NCI-H2029 treated with DMSO at 0.1 percent for 48 hours (cell line): ENCODE results near the gene KRTAP12-1.

Experiments
- DNase-seq: peaks from one replicate; lab custom pipeline; 2025; lab: John Stamatoyannopoulos, UW

Gene KRTAP12-1

GRCh38 chr21:44711327-44712202, 29.6 kb upstream of the KRTAP12-1 start, which contains the start of gene TSPEAR:
TSPEAR (minus strand) TSS chr21:44711572; CDS start chr21:44711514, 58 bp downstream.
- peak; percentile 37 for DNase-seq

GRCh38 chr21:44710756-44711326, 28.9 kb upstream of the KRTAP12-1 start:
- DNase-seq, result peak; percentile 77

- no peak for DNase-seq
Measured at GRCh38 chr21:44710294-44710665, 28.3 kb upstream of the KRTAP12-1 start.

- peak; percentile 82 for DNase-seq
Measured at GRCh38 chr21:44709426-44710293, 27.7 kb upstream of the KRTAP12-1 start.

- DNase-seq, result no peak
Measured at GRCh38 chr21:44708866-44709425, 27.0 kb upstream of the KRTAP12-1 start.

GRCh38 chr21:44708213-44708865, 26.4 kb upstream of the KRTAP12-1 start:
- no peak for DNase-seq

- DNase-seq, result no peak
Measured at GRCh38 chr21:44706706-44707581, 25.0 kb upstream of the KRTAP12-1 start.

- DNase-seq, result no peak
Measured at GRCh38 chr21:44706026-44706705, 24.2 kb upstream of the KRTAP12-1 start.

GRCh38 chr21:44704636-44705001, 22.7 kb upstream of the KRTAP12-1 start:
- no peak for DNase-seq

- DNase-seq, result no peak
Measured at GRCh38 chr21:44703731-44704635, 22.0 kb upstream of the KRTAP12-1 start.

- peak; percentile 10 for DNase-seq
Measured at GRCh38 chr21:44702973-44703730, 21.2 kb upstream of the KRTAP12-1 start.

GRCh38 chr21:44702111-44702972, 20.4 kb upstream of the KRTAP12-1 start:
- no peak for DNase-seq

GRCh38 chr21:44701541-44701940, 19.6 kb upstream of the KRTAP12-1 start:
- DNase-seq, result no peak

GRCh38 chr21:44701023-44701400, 19.0 kb upstream of the KRTAP12-1 start:
- DNase-seq, result no peak

- DNase-seq, result no peak
Measured at GRCh38 chr21:44700101-44701022, 18.4 kb upstream of the KRTAP12-1 start.

GRCh38 chr21:44699502-44700001, 17.6 kb upstream of the KRTAP12-1 start:
- no peak for DNase-seq
